Measurements from ENCODE around the gene MFSD12.

The MFSD12 gene

DNA sequence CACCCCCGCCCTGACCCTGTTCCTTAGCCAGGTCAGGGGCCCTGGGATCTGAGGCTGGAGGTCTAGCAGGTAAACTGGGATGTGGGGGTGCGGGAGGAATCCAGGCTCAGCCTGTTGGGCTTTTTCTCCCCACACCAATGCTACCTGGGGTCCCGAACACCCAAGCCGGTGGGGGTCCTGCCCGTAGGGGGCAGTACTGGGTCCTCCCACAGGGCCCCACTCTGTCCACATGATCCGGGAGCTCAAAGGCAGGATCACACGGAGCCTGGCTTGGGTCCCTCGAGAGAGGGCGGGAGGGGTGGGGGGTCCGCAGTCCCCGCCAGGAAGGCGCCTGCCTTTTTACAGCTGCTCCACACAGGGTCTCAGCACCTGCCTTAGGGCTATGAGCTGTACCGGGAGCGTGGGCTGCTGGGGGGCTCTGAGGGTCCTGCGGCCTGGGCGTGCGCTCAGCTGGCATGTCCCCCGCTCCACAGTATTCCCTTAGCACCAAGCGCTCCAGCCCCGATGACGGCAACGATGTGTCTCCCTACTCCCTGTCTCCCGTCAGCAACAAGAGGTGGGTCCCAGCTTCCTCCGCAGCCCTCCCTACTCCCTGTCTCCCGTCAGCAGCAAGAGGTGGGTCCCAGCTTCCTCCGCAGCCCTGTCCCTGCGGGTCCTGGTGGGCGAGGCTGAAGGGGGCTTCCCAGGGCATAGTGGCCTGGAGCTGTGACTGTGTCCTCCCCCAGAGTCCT, 30.7 kb downstream of the MFSD12 start:
- no peak for DNase-seq (ENCODE audit: extremely low read depth in 1 of 2, low read depth in 1 of 2)

DNA sequence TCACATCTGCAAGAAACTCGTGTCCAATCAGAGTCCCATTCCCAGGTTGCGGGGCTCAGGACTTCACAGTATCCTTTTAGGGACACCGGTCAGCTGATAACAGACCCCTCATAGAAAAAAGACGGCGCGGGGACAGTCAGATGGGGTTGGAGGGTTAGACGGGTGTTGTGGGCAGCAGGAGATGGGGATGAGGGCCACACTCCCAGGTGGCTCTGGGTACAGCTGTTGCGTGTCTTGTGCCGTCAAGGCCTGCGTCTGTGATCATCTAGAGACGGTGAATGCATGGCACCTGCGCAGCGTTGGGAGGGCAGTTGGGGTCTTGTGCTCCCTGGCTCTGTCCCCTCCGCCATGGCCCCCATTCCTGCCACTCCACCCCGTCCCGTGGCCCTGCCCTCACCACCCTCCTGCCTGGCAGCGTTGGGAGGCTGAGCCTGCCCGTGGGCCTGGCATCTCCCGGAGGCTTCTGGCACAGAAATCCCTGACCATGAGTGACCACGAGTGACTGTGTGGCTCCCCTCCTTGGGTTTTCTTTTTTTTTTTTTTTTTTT, 32.4 kb downstream of the MFSD12 start:
- DNase-seq (ENCODE audit: extremely low read depth in 1 of 2, low read depth in 1 of 2) = no peak

DNA sequence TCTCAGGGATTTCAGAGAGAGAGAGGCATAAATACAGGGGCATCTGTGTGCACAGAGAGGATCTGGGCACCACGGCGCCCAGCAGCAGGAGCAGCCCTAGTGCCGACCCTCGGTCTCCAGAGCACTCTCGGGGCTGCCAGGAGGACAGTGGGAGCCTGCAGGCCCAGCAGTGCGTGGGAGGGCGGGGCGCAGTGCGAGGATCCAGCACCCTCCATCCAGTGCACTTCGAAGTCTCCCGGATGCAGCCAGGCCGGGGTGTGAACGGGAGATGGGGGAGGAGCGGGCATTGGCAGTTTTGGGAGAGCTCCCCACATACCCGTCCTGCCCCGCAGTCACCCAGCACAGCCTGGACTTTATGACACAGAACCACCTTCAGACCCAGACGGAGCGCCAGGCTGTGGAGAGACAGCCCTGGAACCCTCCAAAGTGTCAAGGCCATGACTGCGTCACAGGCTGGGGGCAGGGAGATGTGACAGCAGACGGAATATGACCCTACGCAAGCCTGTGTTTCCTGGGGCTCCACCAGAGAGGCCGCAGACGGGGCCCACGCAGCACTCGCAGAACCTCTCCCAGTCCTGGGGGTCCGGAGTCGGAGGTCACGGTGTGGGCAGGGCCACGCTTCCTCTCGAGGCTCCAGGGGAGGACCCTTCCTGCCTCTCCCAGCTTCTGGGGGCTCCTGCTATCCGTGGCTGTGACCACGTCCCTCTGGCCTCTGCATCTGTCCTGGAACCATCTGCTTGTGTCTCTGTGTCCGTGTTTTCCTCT, 33.1 kb downstream of the MFSD12 start:
- DNase-seq (ENCODE audit: extremely low read depth in 1 of 2, low read depth in 1 of 2) = no peak

DNA sequence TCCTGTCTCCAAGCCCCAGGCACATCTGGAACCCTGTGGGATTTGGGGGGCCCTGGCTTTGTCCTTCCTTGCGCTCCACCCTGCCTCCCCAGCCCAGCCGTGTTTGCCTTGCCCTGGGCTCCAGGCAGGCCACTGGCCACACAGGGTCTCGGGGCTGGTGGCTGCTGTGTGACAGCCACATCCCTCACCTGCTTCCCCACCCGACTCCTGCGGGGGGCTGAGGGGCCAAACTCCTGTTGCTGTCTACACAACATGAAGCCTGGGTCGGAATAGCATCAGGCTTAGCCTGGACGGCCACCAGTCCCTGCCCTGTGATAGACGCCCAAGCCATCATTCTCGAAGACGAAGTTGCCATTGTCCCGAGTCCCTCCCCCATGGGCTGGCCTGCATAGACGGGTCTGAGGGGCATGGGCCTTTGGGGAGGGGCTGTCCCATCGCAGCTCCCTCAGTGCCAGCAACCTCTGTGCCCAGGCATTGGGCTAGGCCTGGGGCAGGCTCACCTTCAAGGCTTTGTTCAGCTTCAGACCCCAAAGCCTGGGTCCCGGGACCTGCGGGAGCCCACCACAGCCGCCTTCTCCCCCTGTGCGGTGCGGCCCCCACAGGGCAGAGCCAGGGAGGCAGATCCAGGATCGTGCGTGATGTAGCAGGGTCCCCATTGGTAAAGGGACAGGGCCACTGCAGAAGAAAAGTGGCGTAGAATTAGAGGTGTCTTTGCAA, 33.9 kb downstream of the MFSD12 start:
- no peak for DNase-seq (ENCODE audit: extremely low read depth in 1 of 2, low read depth in 1 of 2)

DNA sequence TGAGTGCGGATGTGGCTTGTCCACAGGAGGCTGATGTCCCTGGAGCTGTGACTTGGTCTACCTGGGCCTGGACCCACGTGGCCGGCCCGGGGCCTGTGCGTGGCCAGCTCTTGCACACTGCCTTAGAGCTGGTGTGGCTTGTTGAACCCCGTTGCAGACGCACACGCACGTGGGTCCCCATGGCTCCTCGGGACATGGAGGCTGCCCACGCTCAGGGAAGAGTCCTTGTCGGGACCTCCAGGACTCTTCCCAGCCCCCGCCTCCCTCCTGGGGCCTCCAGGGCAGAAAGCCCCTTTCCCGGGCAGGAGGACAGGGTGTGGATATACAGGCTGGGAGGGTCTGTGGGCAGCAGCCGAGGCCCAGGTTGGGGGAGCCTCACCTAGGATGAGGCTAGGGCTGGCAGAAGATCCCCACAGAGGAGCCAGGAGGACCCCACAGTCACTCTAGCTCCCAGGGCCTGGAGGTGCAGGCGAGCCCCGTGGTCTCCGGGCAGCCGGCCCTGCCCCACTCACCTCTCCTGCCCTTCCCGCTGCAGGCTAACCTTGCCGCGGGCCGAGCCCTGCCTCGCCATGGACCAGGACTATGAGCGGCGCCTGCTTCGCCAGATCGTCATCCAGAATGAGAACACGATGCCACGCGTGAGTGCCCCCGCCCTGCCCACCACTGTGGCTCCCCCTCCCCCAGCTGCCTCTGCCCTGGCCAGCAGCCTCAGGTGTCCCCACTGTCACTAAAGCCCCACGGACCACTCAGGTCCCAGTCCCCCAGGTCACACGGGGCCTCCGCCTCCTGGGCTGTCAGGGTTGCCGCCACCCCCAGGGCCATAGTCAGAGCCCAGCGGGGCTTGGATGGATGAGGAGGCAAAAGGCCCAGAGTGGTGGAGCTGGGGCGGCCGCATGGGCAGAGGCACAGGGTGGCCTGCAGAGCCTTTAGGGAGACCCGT, 34.7 kb downstream of the MFSD12 start:
- no peak for DNase-seq (ENCODE audit: extremely low read depth in 1 of 2, low read depth in 1 of 2)

DNA sequence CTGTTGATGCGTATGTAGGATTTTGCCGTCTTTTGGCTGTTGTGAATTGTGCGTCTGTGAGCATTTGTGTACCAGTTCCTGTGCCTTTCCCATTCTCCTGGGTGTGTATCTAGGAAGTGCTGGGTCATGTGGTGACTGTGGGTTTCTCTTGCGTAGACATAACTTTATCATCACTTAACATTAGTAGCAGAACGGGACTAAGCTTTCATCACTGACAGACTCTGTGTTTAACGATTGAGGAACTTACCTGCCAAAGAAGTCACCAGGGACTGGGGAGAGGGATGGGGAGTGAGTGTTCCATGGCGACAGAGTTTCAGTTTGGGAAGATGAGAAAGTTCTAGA, 36.3 kb downstream of the MFSD12 start:
- no peak for DNase-seq (ENCODE audit: extremely low read depth in 1 of 2, low read depth in 1 of 2)

DNA sequence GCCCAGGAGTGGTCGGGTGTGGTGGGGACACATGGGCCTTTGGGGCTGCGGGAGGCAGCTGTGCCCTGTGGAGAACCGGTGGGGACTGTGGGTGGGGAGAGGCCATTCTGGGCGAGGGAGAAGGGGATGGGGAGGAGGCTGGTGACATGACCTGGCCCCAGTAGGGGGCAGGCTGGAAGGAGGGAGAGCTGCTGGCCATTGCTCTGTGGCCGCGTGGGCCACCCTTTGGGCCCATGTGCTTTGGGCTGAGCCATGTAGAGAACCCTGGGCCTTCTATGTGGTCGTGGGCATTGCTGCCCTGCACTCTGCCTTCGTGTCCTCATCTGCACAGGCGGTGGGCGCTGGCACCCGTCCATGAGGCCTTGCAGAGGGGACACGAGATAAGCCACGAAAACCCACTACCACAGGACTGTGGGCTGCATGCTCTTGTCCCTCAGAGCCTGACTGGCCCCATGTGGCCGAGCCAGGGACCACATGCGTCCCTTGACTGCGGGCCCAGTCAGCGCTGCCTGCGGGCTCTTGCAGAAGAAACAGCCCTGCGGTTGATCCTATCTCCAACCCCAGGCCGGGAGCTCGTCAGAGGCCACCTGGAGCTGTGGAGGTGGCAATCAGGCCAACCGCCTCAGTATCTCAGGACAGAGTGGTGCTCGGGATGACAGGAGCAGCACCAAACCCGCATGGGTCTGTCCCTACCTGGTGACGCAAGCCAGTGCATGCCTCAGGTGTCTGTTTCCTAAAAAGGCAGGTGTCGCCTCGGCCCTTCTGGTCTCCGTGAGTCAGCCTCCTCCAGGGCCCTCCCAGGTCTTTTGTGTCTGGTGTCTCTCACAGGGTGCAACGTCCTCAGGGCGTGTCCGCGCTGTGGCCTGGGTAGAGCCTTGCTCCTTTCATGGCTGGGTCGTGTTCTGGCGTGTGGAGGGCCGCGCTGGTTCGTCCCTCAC, 37.0 kb downstream of the MFSD12 start:
- no peak for DNase-seq (ENCODE audit: extremely low read depth in 1 of 2, low read depth in 1 of 2)

DNA sequence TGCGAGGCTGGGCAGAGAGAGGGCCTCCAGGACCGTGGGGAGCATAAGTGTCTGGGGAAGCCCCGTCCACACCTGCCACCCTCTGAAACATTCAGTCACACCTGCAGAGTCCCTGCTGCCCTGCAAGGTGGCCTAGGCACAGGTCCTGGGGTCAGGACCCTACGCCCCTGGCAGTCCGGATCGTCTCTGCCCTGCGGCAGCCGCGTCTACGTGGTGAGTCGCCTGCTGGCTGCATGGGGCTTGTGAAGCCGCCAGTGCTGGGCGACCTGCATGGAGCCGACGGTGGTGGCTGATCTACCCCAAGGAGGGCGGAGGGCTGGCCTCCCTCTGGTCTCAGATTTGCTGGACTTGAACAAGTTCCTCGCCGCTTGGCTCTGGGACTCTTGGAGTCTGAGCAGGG, 38.3 kb downstream of the MFSD12 start:
- no peak for DNase-seq (ENCODE audit: extremely low read depth in 1 of 2, low read depth in 1 of 2)

DNA sequence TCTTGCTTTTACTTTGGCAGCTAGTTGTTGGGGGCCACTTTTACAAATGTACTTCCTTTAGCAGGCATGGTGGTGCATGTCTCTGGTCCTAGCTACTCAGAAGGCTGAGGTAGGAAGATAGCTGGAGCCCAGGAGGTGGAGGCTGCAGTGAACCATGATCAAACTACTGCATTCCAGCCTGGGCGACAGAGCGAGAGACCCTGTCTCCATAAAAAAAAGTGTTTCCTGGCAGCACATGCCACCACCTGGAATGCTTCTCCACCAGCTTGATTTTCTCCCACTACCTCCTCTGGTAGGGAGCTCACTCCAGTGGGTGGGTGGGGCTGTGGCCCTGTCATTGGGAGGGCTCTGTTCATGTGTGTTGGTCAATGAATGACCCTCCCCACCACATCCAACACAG, 38.7 kb downstream of the MFSD12 start:
- DNase-seq (ENCODE audit: extremely low read depth in 1 of 2, low read depth in 1 of 2) = no peak

DNA sequence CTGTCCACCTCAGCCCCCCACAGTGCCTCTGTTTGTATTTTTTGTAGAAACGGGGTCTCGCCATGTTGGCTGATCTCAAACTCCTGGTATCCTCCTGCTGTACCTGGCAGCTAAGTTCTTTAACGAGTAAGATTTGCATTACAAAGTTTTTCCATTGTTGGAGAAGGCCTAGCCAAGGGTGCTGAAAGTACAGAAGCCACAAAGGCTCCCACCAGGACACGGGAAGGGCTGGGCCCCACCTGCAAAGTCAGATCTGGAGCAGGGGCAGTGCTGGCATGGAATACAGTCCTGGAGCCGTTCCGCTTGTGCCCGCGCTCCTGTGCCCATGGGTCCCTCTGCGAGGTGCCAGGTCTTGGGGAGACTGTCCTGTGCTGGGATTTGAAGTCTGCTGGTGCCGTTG, 39.1 kb downstream of the MFSD12 start:
- DNase-seq (ENCODE audit: extremely low read depth in 1 of 2, low read depth in 1 of 2) = no peak

DNA sequence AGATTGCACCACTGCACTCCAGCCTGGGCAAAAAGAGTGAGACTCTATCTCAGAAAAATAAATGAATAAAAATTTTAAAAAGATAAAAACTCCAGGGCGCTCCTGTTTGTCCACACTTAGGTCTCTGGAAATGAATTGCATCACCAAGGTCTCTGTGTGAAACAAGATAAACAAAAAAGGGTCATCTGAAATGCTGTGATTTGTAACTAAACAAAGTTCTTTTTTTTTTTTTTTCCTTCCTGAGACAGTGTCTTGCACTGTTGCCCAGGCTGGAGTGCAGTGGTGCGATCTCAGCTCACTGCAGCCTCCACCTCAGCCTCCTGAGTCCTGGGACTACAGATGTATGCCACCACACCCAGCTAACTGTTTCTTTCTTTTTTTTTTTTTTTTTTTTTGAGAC, 39.7 kb downstream of the MFSD12 start:
- DNase-seq (ENCODE audit: extremely low read depth in 1 of 2, low read depth in 1 of 2) = no peak

DNA sequence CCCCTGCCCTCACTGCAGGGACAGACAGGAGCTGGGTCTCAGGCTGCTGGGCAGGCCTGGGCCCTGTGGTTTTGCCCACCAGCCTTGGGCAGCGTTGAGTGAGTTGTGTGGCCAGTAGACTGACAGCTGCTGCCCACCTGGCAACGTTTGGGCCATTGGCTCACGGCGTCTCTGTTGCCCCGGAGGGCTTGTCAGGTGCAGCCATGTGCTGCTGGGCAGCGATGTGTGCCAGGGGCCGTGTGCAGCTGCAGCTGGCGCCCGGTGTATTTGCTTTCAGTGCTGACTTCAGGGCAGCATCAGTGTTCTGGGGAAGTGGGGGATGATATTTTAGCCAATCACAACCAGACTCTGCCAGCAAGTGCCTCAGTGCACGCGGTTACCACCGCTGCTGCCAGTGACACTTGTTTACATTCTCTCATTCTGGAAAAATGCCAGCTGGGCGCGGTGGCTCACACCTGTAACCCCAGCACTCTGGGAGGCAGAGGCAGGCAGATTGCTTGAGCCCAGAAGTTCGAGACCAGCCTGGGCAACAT, 40.6 kb downstream of the MFSD12 start:
- DNase-seq (ENCODE audit: extremely low read depth in 1 of 2, low read depth in 1 of 2) = no peak

DNA sequence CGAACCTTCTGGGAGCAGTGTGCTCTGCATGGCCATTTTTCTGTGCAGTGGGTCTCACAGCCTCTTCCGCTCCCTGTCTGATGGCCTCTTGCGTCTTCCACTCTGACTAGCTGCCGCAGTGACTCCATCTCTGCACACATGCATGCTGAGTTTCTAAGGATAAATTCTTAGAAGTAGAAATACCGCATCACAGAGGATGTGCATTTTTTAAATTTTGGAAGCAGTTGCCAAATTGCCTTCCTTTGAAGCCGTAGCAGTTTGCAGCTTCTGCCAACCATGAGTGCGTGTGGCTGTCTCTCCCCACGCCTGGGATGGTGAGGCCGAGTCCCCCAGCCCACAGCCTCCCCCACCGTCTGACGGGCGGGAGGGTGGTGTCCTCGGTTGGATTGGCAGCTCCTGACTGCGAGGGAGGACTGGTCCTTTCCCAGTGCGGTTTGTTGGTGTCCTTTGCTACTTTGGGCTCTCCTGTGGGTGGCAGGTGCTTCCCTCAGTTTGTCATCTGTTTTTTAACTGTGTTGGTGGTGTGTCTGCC, 41.4 kb downstream of the MFSD12 start:
- no peak for DNase-seq (ENCODE audit: extremely low read depth in 1 of 2, low read depth in 1 of 2)

DNA sequence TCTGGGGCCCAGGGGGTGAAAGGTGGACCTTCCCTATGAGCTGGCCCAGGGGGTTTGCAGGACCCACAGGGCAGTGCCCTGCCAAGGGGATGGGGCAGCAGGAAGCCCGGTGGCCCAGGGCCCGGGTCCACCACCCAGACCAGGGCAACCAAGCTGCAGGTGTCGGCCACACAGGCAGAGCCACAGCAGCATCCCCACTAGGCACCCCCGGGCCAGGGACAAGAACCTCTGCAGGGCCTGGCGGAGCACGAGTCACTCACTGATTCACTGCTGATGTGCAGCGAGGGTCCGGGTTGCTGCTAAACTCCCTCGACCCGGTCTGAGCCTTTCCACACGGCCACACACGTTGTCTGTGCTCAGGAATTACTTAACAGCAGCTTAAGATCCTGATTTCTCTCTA, 42.5 kb downstream of the MFSD12 start:
- no peak for DNase-seq (ENCODE audit: extremely low read depth in 1 of 2, low read depth in 1 of 2)

DNA sequence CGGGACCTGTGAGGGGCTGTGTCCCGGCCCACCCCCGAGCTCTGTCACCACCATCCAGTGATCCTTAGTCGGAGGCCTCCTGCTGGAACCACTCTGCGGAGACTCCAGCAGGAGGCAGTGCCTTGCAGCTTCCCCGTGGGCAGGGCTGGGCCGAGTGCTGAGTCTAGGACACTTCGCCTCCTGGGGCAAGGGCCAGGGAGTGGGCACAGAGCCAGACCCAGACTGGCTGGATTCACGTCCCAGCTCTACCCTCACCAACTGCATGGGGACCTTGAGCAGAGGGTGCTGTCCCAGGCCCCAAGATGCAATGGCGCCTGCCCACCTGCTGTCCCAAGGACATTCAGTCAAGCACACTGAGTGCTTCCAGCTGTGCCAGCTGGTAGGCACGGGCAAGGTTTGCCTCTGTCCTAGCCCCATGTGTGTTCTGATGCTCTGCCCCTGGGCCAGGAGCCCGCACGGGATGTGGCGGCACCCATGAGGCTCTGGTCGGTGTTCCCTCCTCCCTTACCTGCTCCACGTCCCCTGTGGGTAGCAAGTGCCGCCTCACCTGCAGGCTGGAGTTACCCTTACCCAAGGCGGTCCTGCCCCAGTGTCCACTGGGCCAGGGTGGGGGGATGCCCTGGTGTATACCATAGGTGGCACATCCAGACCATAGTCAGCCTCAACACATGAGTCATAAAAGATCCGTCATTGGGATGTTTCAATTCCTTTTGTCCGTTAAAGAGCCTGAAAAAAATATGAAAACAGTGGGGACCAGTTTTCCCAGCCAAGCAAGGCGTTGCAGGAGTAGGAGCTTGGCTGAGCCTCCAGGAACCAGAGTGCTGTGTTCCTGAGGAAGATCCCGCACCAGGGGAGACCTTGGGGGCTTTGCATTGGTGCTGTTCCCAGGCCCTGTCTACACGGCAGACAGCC, 43.9 kb downstream of the MFSD12 start:
- no peak for DNase-seq (ENCODE audit: extremely low read depth in 1 of 2, low read depth in 1 of 2)

DNA sequence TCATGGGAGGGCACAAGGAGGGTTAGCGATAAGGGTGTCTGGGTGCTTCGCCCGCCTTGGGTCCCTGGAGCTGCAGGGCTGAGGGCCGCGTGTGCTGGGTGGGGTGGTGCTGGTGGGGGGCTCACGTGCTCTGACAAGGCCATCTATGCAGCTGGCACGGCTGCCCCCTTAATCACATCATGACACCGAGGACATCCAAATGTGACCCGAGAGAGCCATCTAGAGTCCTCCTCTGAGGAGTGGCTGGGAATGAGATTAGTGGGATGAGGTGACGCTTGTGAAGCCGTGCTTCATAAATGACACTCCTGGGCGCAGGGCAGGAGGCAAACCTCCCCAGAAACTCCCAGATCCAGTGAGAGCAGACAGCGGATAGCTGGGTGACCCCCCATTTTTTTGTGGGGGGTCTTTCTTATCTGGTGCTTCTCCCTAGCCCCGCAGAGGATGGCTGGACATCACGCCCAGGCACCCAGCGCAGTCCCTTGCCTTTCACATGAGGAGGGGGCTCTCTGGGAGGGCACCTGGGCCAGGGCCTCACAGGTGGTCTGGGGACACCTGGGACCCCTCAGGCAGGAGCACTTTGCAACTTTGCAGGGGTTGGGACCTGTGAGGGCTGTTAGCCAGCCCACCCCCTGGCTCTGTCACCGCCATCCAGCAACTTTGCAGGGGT, 44.7 kb downstream of the MFSD12 start:
- DNase-seq (ENCODE audit: extremely low read depth in 1 of 2, low read depth in 1 of 2) = no peak

DNA sequence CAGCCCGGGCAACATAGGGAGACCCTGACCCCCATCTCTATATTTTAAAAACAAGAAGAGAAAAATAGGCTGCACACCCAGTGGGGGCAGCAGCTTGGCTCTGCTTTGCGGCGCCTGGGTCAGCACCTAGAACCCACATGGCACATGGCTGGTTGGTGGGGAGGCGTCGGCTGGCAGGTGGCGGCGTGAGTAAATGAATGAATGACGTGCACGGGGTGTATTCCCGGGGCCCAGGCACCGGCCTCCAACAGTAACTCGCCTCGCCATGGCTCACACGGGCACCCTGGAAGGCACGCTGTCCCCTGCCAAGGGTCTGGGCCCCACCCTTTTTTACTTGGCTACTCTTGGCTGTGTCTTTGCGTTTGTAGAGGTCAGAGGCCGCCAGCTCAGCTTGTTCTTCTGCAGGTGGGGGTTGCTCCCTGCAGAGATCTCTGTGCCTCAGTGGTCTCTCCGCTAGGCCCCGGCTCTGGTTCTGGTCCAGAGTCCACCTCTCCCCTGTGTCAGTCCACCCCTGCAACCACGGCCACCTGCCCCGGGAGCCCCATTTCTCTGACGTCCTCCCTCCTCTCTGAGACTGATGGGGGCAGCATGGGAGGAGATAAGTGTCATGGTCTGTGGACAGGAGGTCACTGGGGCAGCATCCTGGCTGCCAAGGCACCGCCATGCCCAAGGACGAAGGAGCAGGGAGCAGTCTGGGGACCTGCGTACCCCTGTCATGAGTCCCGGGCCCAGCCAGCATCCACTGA, 45.7 kb downstream of the MFSD12 start:
- no peak for DNase-seq (ENCODE audit: extremely low read depth in 1 of 2, low read depth in 1 of 2)

Measured in stimulated activated CD8-positive, alpha-beta memory T cell treated with anti-CD3 and anti-CD28 coated beads, Interleukin-7, amount 100 ng/mL, for 48 hours (primary cell).